ENCODE data around the gene SRI.
A peak's percentile ranks its signal among the peaks of the same experiment; 100 is the strongest.

SRI gene

GRCh38 chr7:88253640-88254039, 33.8 kb upstream of the SRI start:
- peaks cover 3% of the 10 kb centered on the region for H3K9me3 ChIP-seq
- TF ChIP-seq CTCF (IDR thresholded peaks at IDR 0.05), result no peak
- H3K27ac ChIP-seq, result no peak overlapping the region
- no peaks in the 10 kb centered on the region for H3K36me3 ChIP-seq
- no peak overlapping the region for H3K4me3 ChIP-seq (ENCODE audit: low read depth in 1 of 2, low read length in 1 of 2)
- H3K4me1 ChIP-seq (ENCODE audit: control insufficient read depth in 1 of 2, insufficient read depth in 1 of 2, low read depth in 1 of 2, low read length in 1 of 2), result peaks cover 4 to 18% of the 10 kb centered on the region in 2 experiments
- no peaks in the 10 kb centered on the region for H3K27me3 ChIP-seq

- Histone ChIP-seq H3K27ac (peak overlapping the region; percentile 73), H3K27me3 (no peaks in the 10 kb centered on the region), H3K4me1 (ENCODE audit: control insufficient read depth in 1 of 2, insufficient read depth in 1 of 2, low read depth in 1 of 2, low read length in 1 of 2) (peaks cover 10 to 13% of the 10 kb centered on the region in 2 experiments), H3K4me3 (ENCODE audit: low read depth in 1 of 2, low read length in 1 of 2) (no peak overlapping the region), H3K36me3 (no peaks in the 10 kb centered on the region), H3K9me3 (no peaks in the 10 kb centered on the region)
- TF ChIP-seq CTCF (IDR thresholded peaks at IDR 0.05), result no peak
These were observed 24.4 kb upstream of the SRI start for GRCh38 chr7:88244258-88244657.

GRCh38 chr7:88243345-88243909, 23.6 kb upstream of the SRI start:
- Histone ChIP-seq H3K4me1 (ENCODE audit: control insufficient read depth in 1 of 2, insufficient read depth in 1 of 2, low read depth in 1 of 2, low read length in 1 of 2) (peaks cover 10 to 13% of the 10 kb centered on the region in 2 experiments), H3K36me3 (no peaks in the 10 kb centered on the region), H3K27ac (peak overlapping the region; percentile 73), H3K4me3 (ENCODE audit: low read depth in 1 of 2, low read length in 1 of 2) (no peak overlapping the region), H3K27me3 (no peaks in the 10 kb centered on the region), H3K9me3 (no peaks in the 10 kb centered on the region)
- peak; percentile 92 for TF ChIP-seq CTCF (IDR thresholded peaks at IDR 0.05)

GRCh38 chr7:88239852-88240251, 20.0 kb upstream of the SRI start:
- no peak overlapping the region for H3K4me3 ChIP-seq (ENCODE audit: low read depth in 1 of 2, low read length in 1 of 2)
- H3K9me3 ChIP-seq, result no peaks in the 10 kb centered on the region
- no peaks in the 10 kb centered on the region for H3K36me3 ChIP-seq
- TF ChIP-seq CTCF (IDR thresholded peaks at IDR 0.05), result no peak
- H3K27ac ChIP-seq, result no peak overlapping the region
- no peaks in the 10 kb centered on the region for H3K27me3 ChIP-seq
- H3K4me1 ChIP-seq (ENCODE audit: control insufficient read depth in 1 of 2, insufficient read depth in 1 of 2, low read depth in 1 of 2, low read length in 1 of 2), result peaks cover 10 to 13% of the 10 kb centered on the region in 2 experiments

- Histone ChIP-seq H3K36me3 (no peaks in the 10 kb centered on the region), H3K27ac (no peak overlapping the region), H3K4me1 (ENCODE audit: control insufficient read depth in 1 of 2, insufficient read depth in 1 of 2, low read depth in 1 of 2, low read length in 1 of 2) (no peaks in the 10 kb centered on the region), H3K9me3 (no peaks in the 10 kb centered on the region), H3K27me3 (no peaks in the 10 kb centered on the region), H3K4me3 (ENCODE audit: low read depth in 1 of 2, low read length in 1 of 2) (no peak overlapping the region)
- no peak for TF ChIP-seq CTCF (IDR thresholded peaks at IDR 0.05)
These were observed 14.0 kb upstream of the SRI start for GRCh38 chr7:88233828-88234227.

GRCh38 chr7:88230646-88231045, 10.8 kb upstream of the SRI start:
- Histone ChIP-seq H3K27me3 (no peaks in the 10 kb centered on the region), H3K4me1 (ENCODE audit: control insufficient read depth in 1 of 2, insufficient read depth in 1 of 2, low read depth in 1 of 2, low read length in 1 of 2) (no peaks in the 10 kb centered on the region), H3K27ac (no peak overlapping the region), H3K36me3 (no peaks in the 10 kb centered on the region), H3K4me3 (ENCODE audit: low read depth in 1 of 2, low read length in 1 of 2) (no peak overlapping the region), H3K9me3 (no peaks in the 10 kb centered on the region)
- no peak for TF ChIP-seq CTCF (IDR thresholded peaks at IDR 0.05)

All from neutrophil (primary cell).